HG03066 (cell line): ENCODE measurements around the gene HABP4.

Source experiments
- ATAC-seq: cut with Tn5 transposase; IDR thresholded peaks from one replicate; pipeline ENCODE4 v1.9.1; 2021; ENCODE audit warnings: low read depth; ENCODE audit not compliant: unreplicated experiment

The HABP4 gene

GRCh38 chr9:96449845-96450612 lies at the start of gene HABP4:
HABP4 (plus strand) TSS chr9:96450169; CDS start chr9:96450280, 111 bp downstream.
- peak; percentile 94 for ATAC-seq

- no peak for ATAC-seq
These were observed 41.3 kb upstream of the HABP4 start for GRCh38 chr9:96408409-96409280.

GRCh38 chr9:96411129-96411838 lies 38.7 kb upstream of the HABP4 start:
- ATAC-seq = no peak

- ATAC-seq = no peak
These were observed 37.6 kb upstream of the HABP4 start for GRCh38 chr9:96412174-96412913.

- no peak for ATAC-seq
These were observed 36.4 kb upstream of the HABP4 start for GRCh38 chr9:96413302-96414221.

GRCh38 chr9:96417051-96417586 lies 32.9 kb upstream of the HABP4 start:
- ATAC-seq = peak; percentile 16

- ATAC-seq = no peak
These were observed 32.3 kb upstream of the HABP4 start for GRCh38 chr9:96417661-96418082.

GRCh38 chr9:96418083-96418919 lies 31.7 kb upstream of the HABP4 start, which contains the start of gene ZNF367:
ZNF367 (minus strand) TSS chr9:96418370; CDS start chr9:96418032, 338 bp downstream.
- peak; percentile 59 for ATAC-seq

GRCh38 chr9:96418920-96419690 lies 30.9 kb upstream of the HABP4 start:
- ATAC-seq = peak; percentile 28

- no peak for ATAC-seq
These were observed 30.3 kb upstream of the HABP4 start for GRCh38 chr9:96419691-96419969.

- ATAC-seq = no peak
These were observed 29.3 kb upstream of the HABP4 start for GRCh38 chr9:96420468-96421219.

- ATAC-seq = no peak
These were observed 26.5 kb upstream of the HABP4 start for GRCh38 chr9:96423322-96423984.

GRCh38 chr9:96423985-96424336 lies 26.0 kb upstream of the HABP4 start:
- no peak for ATAC-seq

GRCh38 chr9:96425500-96426169 lies 24.3 kb upstream of the HABP4 start:
- no peak for ATAC-seq

GRCh38 chr9:96429732-96430131 lies 20.2 kb upstream of the HABP4 start:
- ATAC-seq = no peak

- no peak for ATAC-seq
These were observed 19.6 kb upstream of the HABP4 start for GRCh38 chr9:96430377-96430776.
